Activated naive CD4-positive, alpha-beta T cell treated with anti-CD3 and anti-CD28 coated beads, Interleukin-2, amount 50 U/mL, for 72 hours (primary cell): ENCODE data around the gene FAM204A. TPM values are rescaled to one million over a fixed set of nuclear protein-coding genes. Genes with fewer than 3 reads are reported as not detected.

Source experiments
- ATAC-seq, 2 donors: fragments of 150-1000 bp; cut with Tn5 transposase; 2 replicates each; pipeline ENCODE4 v1.10.0; 2021; ENCODE audit warnings: mild to moderate bottlenecking in 2 of 2, moderate library complexity in 2 of 2
- DNase-seq, 2 donors: peaks; one replicate each; pipeline ENCODE4 v3.0.0; 2021 to 2022; ENCODE audit warnings: low spot score in 2 of 2
- H3K27ac Mint-ChIP-seq, 2 donors: one replicate each; pipeline ENCODE4 v1.8.0; 2022; ENCODE audit warnings: mild to moderate bottlenecking in 2 of 2, mixed read lengths in 2 of 2
- H3K36me3 Mint-ChIP-seq, 2 donors: one replicate each; pipeline ENCODE4 v1.8.0; 2022; ENCODE audit warnings: mixed read lengths in 2 of 2
- H3K9me3 Mint-ChIP-seq, 2 donors: one replicate each; pipeline ENCODE4 v1.8.0; 2022; ENCODE audit warnings: mixed read lengths in 2 of 2
- total RNA-seq, 2 donors: library from RNA; stranded (reverse); gene quantifications; one replicate each; pipeline ENCODE4 v1.2.3, GENCODE V29; 2022

FAM204A gene
- total RNA-seq, 2 donors from 2014 or later, result 43.8 to 56.9 TPM

GRCh38 chr10:118340486-118340885 is 1.6 kb downstream of the FAM204A start:
- Mint-ChIP-seq H3K27ac (peak overlapping the region in 1 of 2 donors; percentile 26), H3K9me3 (no peaks in the 10 kb centered on the region), H3K36me3 (peaks cover 7 to 11% of the 10 kb centered on the region in 2 donors)
- no peak for DNase-seq
- no peak for ATAC-seq

- Mint-ChIP-seq H3K36me3 (peaks cover 11 to 12% of the 10 kb centered on the region in 2 donors), H3K27ac (no peak overlapping the region), H3K9me3 (no peaks in the 10 kb centered on the region)
- DNase-seq (no peak), ATAC-seq (no peak)
Observed at GRCh38 chr10:118339111-118339510, 3.0 kb downstream of the FAM204A start.

- Mint-ChIP-seq H3K9me3 (no peaks in the 10 kb centered on the region), H3K36me3 (peaks cover 11 to 14% of the 10 kb centered on the region in 2 donors), H3K27ac (no peak overlapping the region)
- ATAC-seq (no peak), DNase-seq (no peak)
Observed at GRCh38 chr10:118337356-118337755, 4.8 kb downstream of the FAM204A start.

GRCh38 chr10:118333871-118334270 is 8.3 kb downstream of the FAM204A start:
- no peak for ATAC-seq
- Mint-ChIP-seq H3K27ac (peak overlapping the region in 1 of 2 donors; percentile 5), H3K36me3 (peaks cover 8 to 18% of the 10 kb centered on the region in 2 donors), H3K9me3 (no peaks in the 10 kb centered on the region)
- no peak for DNase-seq

GRCh38 chr10:118332948-118333710 is 9.0 kb downstream of the FAM204A start:
- Mint-ChIP-seq H3K36me3 (peaks cover 10 to 22% of the 10 kb centered on the region in 2 donors), H3K27ac (no peak overlapping the region), H3K9me3 (no peaks in the 10 kb centered on the region)
- no peak for DNase-seq
- ATAC-seq, result no peak

- DNase-seq, result no peak
- peaks cover 10 to 22% of the 10 kb centered on the region in 2 donors for H3K36me3 Mint-ChIP-seq
- peak; percentile 20 to 70 for ATAC-seq
- no peaks in the 10 kb centered on the region for H3K9me3 Mint-ChIP-seq
- H3K27ac Mint-ChIP-seq, result no peak overlapping the region
Observed at GRCh38 chr10:118332236-118332635, 9.9 kb downstream of the FAM204A start.

- peaks cover 5 to 15% of the 10 kb centered on the region in 2 donors for H3K36me3 Mint-ChIP-seq
- no peak for DNase-seq
- peak; percentile 65 to 78 for ATAC-seq
- H3K27ac Mint-ChIP-seq, result peak overlapping the region in 1 of 2 donors; percentile 72
- no peaks in the 10 kb centered on the region for H3K9me3 Mint-ChIP-seq
Observed at GRCh38 chr10:118330295-118331076, 11.6 kb downstream of the FAM204A start.

GRCh38 chr10:118324140-118324539 is 18.0 kb downstream of the FAM204A start:
- H3K36me3 Mint-ChIP-seq, result peaks cover 4 to 6% of the 10 kb centered on the region in 2 donors
- no peak overlapping the region for H3K27ac Mint-ChIP-seq
- no peaks in the 10 kb centered on the region for H3K9me3 Mint-ChIP-seq

GRCh38 chr10:118321724-118322575 is 20.2 kb downstream of the FAM204A start:
- DNase-seq (no peak), ATAC-seq (no peak)
- Mint-ChIP-seq H3K9me3 (no peaks in the 10 kb centered on the region), H3K36me3 (no peaks in the 10 kb centered on the region), H3K27ac (peak overlapping the region in 1 of 2 donors; percentile 52)

More at GRCh38 chr10:118324140-118324539, 18.0 kb downstream of the FAM204A start:
- ATAC-seq, result no peak
- no peak for DNase-seq

GRCh38 chr10:118315629-118316028 is 26.5 kb downstream of the FAM204A start:
- Mint-ChIP-seq H3K9me3 (no peaks in the 10 kb centered on the region), H3K36me3 (no peaks in the 10 kb centered on the region), H3K27ac (no peak overlapping the region)
- DNase-seq, result no peak
- no peak for ATAC-seq

GRCh38 chr10:118314882-118315281 is 27.2 kb downstream of the FAM204A start:
- no peaks in the 10 kb centered on the region for H3K9me3 Mint-ChIP-seq
- ATAC-seq (no peak), DNase-seq (no peak)
- H3K36me3 Mint-ChIP-seq, result no peaks in the 10 kb centered on the region
- H3K27ac Mint-ChIP-seq, result no peak overlapping the region

GRCh38 chr10:118311505-118311904 is 30.6 kb downstream of the FAM204A start:
- Mint-ChIP-seq H3K9me3 (no peaks in the 10 kb centered on the region), H3K27ac (no peak overlapping the region), H3K36me3 (no peaks in the 10 kb centered on the region)
- DNase-seq (no peak), ATAC-seq (no peak)

- Mint-ChIP-seq H3K27ac (peak overlapping the region in 1 of 2 donors; percentile 13), H3K9me3 (no peaks in the 10 kb centered on the region), H3K36me3 (no peaks in the 10 kb centered on the region)
- no peak for ATAC-seq
- DNase-seq, result no peak
Observed at GRCh38 chr10:118310822-118311221, 31.3 kb downstream of the FAM204A start.

GRCh38 chr10:118309911-118310310 is 32.2 kb downstream of the FAM204A start:
- DNase-seq (no peak), ATAC-seq (no peak)
- Mint-ChIP-seq H3K36me3 (peaks cover 0 to 2% of the 10 kb centered on the region in 2 donors), H3K27ac (no peak overlapping the region), H3K9me3 (no peaks in the 10 kb centered on the region)

GRCh38 chr10:118308664-118309063 is 33.5 kb downstream of the FAM204A start:
- no peak for ATAC-seq
- H3K27ac Mint-ChIP-seq, result no peak overlapping the region

GRCh38 chr10:118307859-118308258 is 34.3 kb downstream of the FAM204A start:
- Mint-ChIP-seq H3K36me3 (peaks cover 0 to 7% of the 10 kb centered on the region in 2 donors), H3K27ac (no peak overlapping the region), H3K9me3 (no peaks in the 10 kb centered on the region)
- ATAC-seq (no peak), DNase-seq (no peak)

More at GRCh38 chr10:118308664-118309063, 33.5 kb downstream of the FAM204A start:
- DNase-seq, result no peak
- peaks cover 0 to 7% of the 10 kb centered on the region in 2 donors for H3K36me3 Mint-ChIP-seq
- H3K9me3 Mint-ChIP-seq, result no peaks in the 10 kb centered on the region
